ENCODE data around the gene CEP152.

The CEP152 gene

GRCh38 chr15:48695827-48696573, 114.9 kb downstream of the CEP152 start:
- DNase-seq (ENCODE audit: low read depth), result no peak
- TF ChIP-seq CTCF (IDR thresholded peaks at IDR 0.05; ENCODE audit: control insufficient read depth, insufficient read depth, low read depth, low read length, missing control alignments), result no peak
- no peak overlapping the region for H3K4me3 ChIP-seq (ENCODE audit: control insufficient read depth, low read depth, low read length)

GRCh38 chr15:48695088-48695826, 115.6 kb downstream of the CEP152 start:
- H3K4me3 ChIP-seq (ENCODE audit: control insufficient read depth, low read depth, low read length), result no peak overlapping the region
- peak; percentile 85 for DNase-seq (ENCODE audit: low read depth)
- TF ChIP-seq CTCF (IDR thresholded peaks at IDR 0.05; ENCODE audit: control insufficient read depth, insufficient read depth, low read depth, low read length, missing control alignments), result no peak

GRCh38 chr15:48693484-48693883, 117.4 kb downstream of the CEP152 start:
- no peak for TF ChIP-seq CTCF (IDR thresholded peaks at IDR 0.05; ENCODE audit: control insufficient read depth, insufficient read depth, low read depth, low read length, missing control alignments)
- DNase-seq (ENCODE audit: low read depth), result no peak
- H3K4me3 ChIP-seq (ENCODE audit: control insufficient read depth, low read depth, low read length), result no peak overlapping the region

- no peak for TF ChIP-seq CTCF (IDR thresholded peaks at IDR 0.05; ENCODE audit: control insufficient read depth, insufficient read depth, low read depth, low read length, missing control alignments)
- H3K4me3 ChIP-seq (ENCODE audit: control insufficient read depth, low read depth, low read length), result no peak overlapping the region
Observed at GRCh38 chr15:48688493-48688892, 122.4 kb downstream of the CEP152 start.

More at GRCh38 chr15:48688493-48688892, 122.4 kb downstream of the CEP152 start:
- no peak for DNase-seq (ENCODE audit: low read depth)

All from AG09309 (cell line).